HepG2 (cell line): ENCODE measurements around the gene RER1. TPM values are rescaled to one million over a fixed set of nuclear protein-coding genes. Genes with fewer than 3 reads are reported as not detected.

Experiments
- HOXA3 ChIP-seq: sonication (generic); formaldehyde crosslinking; IDR thresholded peaks from 2 replicates; pipeline ENCODE4 v1.5.0; 2020; ENCODE audit warnings: missing genetic modification reagents
- LCORL ChIP-seq, 2 experiments: fragments of 450-650 bp in 1 of 2; sonication (generic) in 1 of 2; formaldehyde crosslinking in 1 of 2; IDR thresholded peaks; 2 replicates each; pipeline versions ENCODE4 v1.5.0 to v1.6.1; 2017 to 2020; ENCODE audit warnings: antibody characterized with exemption in 1 of 2, missing genetic modification reagents in 1 of 2
- MTA1 ChIP-seq: sonication (generic); formaldehyde crosslinking; IDR thresholded peaks from 2 replicates; pipeline ENCODE4 v1.4.0; 2020; ENCODE audit warnings: missing genetic modification reagents, mild to moderate bottlenecking, borderline replicate concordance
- MYC ChIP-seq: sonication (generic); formaldehyde crosslinking; IDR thresholded peaks from 2 replicates; pipeline ENCODE4 v1.9.0; 2021; ENCODE audit warnings: missing genetic modification reagents, borderline replicate concordance
- ONECUT2 ChIP-seq: sonication (generic); formaldehyde crosslinking; IDR thresholded peaks from 2 replicates; pipeline ENCODE4 v1.4.0; 2020; ENCODE audit warnings: missing genetic modification reagents
- POGZ ChIP-seq: sonication (generic); formaldehyde crosslinking; IDR thresholded peaks from 2 replicates; pipeline ENCODE4 v1.4.0; 2020; ENCODE audit warnings: mild to moderate bottlenecking, missing genetic modification reagents
- RARA ChIP-seq: IDR thresholded peaks from 2 replicates; pipeline ENCODE4 v1.6.1; 2016; ENCODE audit warnings: missing genetic modification reagents, missing compliant biosample characterization
- RBM39 ChIP-seq: fragments of 200-400 bp; formaldehyde crosslinking; IDR thresholded peaks from one replicate; pipeline ENCODE4 v1.6.1; 2018; ENCODE audit warnings: antibody characterized with exemption, mild to moderate bottlenecking, low read depth, low read length; ENCODE audit not compliant: poor library complexity, severe bottlenecking
- SIN3B ChIP-seq: fragments of 150-350 bp; IDR thresholded peaks from 2 replicates; pipeline ENCODE4 v1.6.1; 2014; ENCODE audit warnings: low read length
- SRSF1 ChIP-seq: fragments of 200-400 bp; formaldehyde crosslinking; optimal IDR thresholded peaks from 2 replicates; pipeline ENCODE3; 2017; ENCODE audit warnings: mild to moderate bottlenecking, low read depth, low read length, moderate library complexity
- ZBTB8A ChIP-seq: sonication (generic); formaldehyde crosslinking; IDR thresholded peaks from 2 replicates; pipeline ENCODE4 v1.4.0; 2020; ENCODE audit warnings: mild to moderate bottlenecking, low read depth, missing genetic modification reagents, borderline replicate concordance
- ZNF615 ChIP-seq: sonication (generic); formaldehyde crosslinking; IDR thresholded peaks from 2 replicates; pipeline ENCODE4 v1.5.0; 2020; ENCODE audit warnings: mild to moderate bottlenecking, missing genetic modification reagents, borderline replicate concordance
- ZNF672 ChIP-seq: sonication (generic); formaldehyde crosslinking; IDR thresholded peaks from 2 replicates; pipeline ENCODE4 v1.8.1; 2022; ENCODE audit warnings: missing genetic modification reagents
- ZNF777 ChIP-seq: sonication (generic); formaldehyde crosslinking; IDR thresholded peaks from 2 replicates; pipeline ENCODE4 v1.4.0; 2020; ENCODE audit warnings: missing genetic modification reagents
- ZNF780A ChIP-seq: sonication (generic); formaldehyde crosslinking; IDR thresholded peaks from 2 replicates; pipeline ENCODE4 v1.8.0; 2022; ENCODE audit warnings: mild to moderate bottlenecking, missing genetic modification reagents, moderate library complexity
- polyA plus RNA-seq, 8 experiments: library from polyadenylated mRNA; depleted of rRNA in 3 of 8; stranded (reverse) in 7 of 8; unstranded in 1 of 8; fragments of >200 nt; fragmentation: Illumina TruSeq in 4 of 8; extraction: Trizol in 4 of 8; gene quantifications; 2 replicates each; pipeline versions ENCODE4 v1.2.1 to v1.2.3, GENCODE V29; 2011 to 2016; ENCODE audit warnings: low read depth in 4 of 8, missing spikeins in 1 of 8, mixed read lengths in 1 of 8; ENCODE audit not compliant: insufficient read depth in 1 of 8
- total RNA-seq, 5 experiments: library from RNA; depleted of rRNA; stranded (reverse); fragments of >200 nt; fragmentation: Illumina TruSeq; extraction: Trizol; gene quantifications; 2 replicates each; pipeline ENCODE4 v1.2.3, GENCODE V29; 2016; ENCODE audit warnings: low read depth in 1 of 5
- TF ChIP-seq, protein P1 (sequence below): sonication (generic); formaldehyde crosslinking; IDR thresholded peaks from 2 replicates; pipeline ENCODE4 v1.5.0; 2020; ENCODE audit warnings: mild to moderate bottlenecking, missing genetic modification reagents
- TF ChIP-seq, protein P2 (sequence below): sonication (generic); formaldehyde crosslinking; IDR thresholded peaks from 2 replicates; pipeline ENCODE4 v1.5.1; 2020; ENCODE audit warnings: mild to moderate bottlenecking, missing genetic modification reagents, moderate library complexity
- TF ChIP-seq, protein P3 (sequence below): sonication (generic); formaldehyde crosslinking; conservative IDR thresholded peaks from 2 replicates; pipeline ENCODE4 v1.4.0; 2020; ENCODE audit warnings: missing genetic modification reagents
- TF ChIP-seq, protein P4 (sequence below): sonication (generic); formaldehyde crosslinking; IDR thresholded peaks from 2 replicates; pipeline ENCODE4 v1.5.0; 2020; ENCODE audit warnings: mild to moderate bottlenecking, missing genetic modification reagents, moderate library complexity

The RER1 gene
- total and polyA plus RNA-seq, 2 of the 13 experiments (the other 11 are each of a cell fraction or from before 2014, with no cell fraction given) = 128 to 164 TPM

DNA sequence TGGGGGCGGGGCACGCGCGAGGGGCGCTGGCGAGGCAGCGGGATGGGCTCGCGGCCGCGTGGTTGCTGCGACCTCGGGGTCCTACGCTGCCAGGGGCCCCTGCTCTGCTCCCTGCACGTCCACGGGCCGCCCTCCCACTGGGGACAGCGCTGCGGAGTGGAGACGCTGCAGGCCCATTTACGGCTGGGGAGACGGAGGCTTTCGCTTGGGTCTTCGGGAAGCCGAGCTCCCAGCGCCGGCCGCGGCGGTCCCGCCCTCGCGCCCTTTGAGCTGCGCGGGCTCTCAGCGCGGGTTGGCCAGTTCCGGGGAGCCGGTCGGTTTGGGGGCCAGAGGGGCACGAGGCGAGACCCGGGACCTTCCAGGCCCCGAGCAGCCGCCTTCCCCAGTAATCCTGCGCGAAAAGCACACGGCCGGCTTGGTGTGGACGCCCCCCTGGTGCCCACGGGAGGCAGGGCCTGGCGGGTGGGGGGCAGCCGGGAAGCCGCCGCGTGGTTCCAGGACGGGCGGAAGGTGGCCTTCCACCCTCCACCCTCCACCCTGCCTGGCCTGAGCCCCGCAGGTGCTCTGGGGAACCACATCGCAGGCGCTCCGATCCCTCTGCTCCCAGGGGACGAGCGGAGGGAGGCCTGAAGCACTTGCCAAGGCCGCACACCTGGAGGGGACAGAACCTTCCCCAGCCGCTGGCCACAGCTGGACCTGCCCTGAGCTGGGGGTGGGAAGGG, 21.3 kb downstream of the RER1 start (continued):
- no peak for TF ChIP-seq ZBTB8A (CRISPR knock-in tag)
- TF ChIP-seq MYC = peak; percentile 93
- TF ChIP-seq, protein P1, sequence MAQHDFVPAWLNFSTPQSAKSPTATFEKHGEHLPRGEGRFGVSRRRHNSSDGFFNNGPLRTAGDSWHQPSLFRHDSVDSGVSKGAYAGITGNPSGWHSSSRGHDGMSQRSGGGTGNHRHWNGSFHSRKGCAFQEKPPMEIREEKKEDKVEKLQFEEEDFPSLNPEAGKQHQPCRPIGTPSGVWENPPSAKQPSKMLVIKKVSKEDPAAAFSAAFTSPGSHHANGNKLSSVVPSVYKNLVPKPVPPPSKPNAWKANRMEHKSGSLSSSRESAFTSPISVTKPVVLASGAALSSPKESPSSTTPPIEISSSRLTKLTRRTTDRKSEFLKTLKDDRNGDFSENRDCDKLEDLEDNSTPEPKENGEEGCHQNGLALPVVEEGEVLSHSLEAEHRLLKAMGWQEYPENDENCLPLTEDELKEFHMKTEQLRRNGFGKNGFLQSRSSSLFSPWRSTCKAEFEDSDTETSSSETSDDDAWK = no peak
- peak; percentile 60 for TF ChIP-seq RBM39
- TF ChIP-seq ZNF615 (CRISPR knock-in tag) = no peak
- no peak for TF ChIP-seq ONECUT2
- TF ChIP-seq SIN3B = no peak
- no peak for TF ChIP-seq LCORL (IDR thresholded peaks at IDR 0.05)
- peak; percentile 76; the same call in 1 of the 2 replicates for TF ChIP-seq LCORL (CRISPR knock-in tag; IDR thresholded peaks at IDR 0.05)
- TF ChIP-seq ZNF672 (CRISPR knock-in tag) = no peak
- no peak for TF ChIP-seq RARA (CRISPR knock-in tag)
- peak; percentile 46; the same call in 1 of the 2 replicates for TF ChIP-seq HOXA3 (CRISPR knock-in tag)
- TF ChIP-seq, protein P2, sequence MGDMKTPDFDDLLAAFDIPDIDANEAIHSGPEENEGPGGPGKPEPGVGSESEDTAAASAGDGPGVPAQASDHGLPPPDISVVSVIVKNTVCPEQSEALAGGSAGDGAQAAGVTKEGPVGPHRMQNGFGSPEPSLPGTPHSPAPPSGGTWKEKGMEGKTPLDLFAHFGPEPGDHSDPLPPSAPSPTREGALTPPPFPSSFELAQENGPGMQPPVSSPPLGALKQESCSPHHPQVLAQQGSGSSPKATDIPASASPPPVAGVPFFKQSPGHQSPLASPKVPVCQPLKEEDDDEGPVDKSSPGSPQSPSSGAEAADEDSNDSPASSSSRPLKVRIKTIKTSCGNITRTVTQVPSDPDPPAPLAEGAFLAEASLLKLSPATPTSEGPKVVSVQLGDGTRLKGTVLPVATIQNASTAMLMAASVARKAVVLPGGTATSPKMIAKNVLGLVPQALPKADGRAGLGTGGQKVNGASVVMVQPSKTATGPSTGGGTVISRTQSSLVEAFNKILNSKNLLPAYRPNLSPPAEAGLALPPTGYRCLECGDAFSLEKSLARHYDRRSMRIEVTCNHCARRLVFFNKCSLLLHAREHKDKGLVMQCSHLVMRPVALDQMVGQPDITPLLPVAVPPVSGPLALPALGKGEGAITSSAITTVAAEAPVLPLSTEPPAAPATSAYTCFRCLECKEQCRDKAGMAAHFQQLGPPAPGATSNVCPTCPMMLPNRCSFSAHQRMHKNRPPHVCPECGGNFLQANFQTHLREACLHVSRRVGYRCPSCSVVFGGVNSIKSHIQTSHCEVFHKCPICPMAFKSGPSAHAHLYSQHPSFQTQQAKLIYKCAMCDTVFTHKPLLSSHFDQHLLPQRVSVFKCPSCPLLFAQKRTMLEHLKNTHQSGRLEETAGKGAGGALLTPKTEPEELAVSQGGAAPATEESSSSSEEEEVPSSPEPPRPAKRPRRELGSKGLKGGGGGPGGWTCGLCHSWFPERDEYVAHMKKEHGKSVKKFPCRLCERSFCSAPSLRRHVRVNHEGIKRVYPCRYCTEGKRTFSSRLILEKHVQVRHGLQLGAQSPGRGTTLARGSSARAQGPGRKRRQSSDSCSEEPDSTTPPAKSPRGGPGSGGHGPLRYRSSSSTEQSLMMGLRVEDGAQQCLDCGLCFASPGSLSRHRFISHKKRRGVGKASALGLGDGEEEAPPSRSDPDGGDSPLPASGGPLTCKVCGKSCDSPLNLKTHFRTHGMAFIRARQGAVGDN = peak; percentile 85
- no peak for TF ChIP-seq POGZ
- peak; percentile 64; the same call in 1 of the 2 replicates for TF ChIP-seq ZNF780A (CRISPR knock-in tag)
- TF ChIP-seq MTA1 = peak; percentile 38; the same call in 1 of the 2 replicates
- peak; percentile 50 for TF ChIP-seq ZNF777 (CRISPR knock-in tag)
- TF ChIP-seq, protein P3, sequence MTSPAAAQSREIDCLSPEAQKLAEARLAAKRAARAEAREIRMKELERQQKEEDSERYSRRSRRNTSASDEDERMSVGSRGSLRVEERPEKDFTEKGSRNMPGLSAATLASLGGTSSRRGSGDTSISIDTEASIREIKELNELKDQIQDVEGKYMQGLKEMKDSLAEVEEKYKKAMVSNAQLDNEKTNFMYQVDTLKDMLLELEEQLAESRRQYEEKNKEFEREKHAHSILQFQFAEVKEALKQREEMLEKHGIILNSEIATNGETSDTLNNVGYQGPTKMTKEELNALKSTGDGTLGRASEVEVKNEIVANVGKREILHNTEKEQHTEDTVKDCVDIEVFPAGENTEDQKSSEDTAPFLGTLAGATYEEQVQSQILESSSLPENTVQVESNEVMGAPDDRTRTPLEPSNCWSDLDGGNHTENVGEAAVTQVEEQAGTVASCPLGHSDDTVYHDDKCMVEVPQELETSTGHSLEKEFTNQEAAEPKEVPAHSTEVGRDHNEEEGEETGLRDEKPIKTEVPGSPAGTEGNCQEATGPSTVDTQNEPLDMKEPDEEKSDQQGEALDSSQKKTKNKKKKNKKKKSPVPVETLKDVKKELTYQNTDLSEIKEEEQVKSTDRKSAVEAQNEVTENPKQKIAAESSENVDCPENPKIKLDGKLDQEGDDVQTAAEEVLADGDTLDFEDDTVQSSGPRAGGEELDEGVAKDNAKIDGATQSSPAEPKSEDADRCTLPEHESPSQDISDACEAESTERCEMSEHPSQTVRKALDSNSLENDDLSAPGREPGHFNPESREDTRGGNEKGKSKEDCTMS = no peak
- TF ChIP-seq, protein P4, sequence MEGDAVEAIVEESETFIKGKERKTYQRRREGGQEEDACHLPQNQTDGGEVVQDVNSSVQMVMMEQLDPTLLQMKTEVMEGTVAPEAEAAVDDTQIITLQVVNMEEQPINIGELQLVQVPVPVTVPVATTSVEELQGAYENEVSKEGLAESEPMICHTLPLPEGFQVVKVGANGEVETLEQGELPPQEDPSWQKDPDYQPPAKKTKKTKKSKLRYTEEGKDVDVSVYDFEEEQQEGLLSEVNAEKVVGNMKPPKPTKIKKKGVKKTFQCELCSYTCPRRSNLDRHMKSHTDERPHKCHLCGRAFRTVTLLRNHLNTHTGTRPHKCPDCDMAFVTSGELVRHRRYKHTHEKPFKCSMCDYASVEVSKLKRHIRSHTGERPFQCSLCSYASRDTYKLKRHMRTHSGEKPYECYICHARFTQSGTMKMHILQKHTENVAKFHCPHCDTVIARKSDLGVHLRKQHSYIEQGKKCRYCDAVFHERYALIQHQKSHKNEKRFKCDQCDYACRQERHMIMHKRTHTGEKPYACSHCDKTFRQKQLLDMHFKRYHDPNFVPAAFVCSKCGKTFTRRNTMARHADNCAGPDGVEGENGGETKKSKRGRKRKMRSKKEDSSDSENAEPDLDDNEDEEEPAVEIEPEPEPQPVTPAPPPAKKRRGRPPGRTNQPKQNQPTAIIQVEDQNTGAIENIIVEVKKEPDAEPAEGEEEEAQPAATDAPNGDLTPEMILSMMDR (CRISPR knock-in tag) = peak; percentile 13; the same call in 1 of the 2 replicates
- TF ChIP-seq SRSF1 = peak; percentile 77
